HPDE6-E6E7 (cell line): ENCODE results near the gene VPS41.

Source experiments
- DNase-seq: peaks from one replicate; pipeline ENCODE4 v3.0.0; 2011; ENCODE audit warnings: missing footprints; ENCODE audit errors: extremely low spot score

VPS41 gene

DNA sequence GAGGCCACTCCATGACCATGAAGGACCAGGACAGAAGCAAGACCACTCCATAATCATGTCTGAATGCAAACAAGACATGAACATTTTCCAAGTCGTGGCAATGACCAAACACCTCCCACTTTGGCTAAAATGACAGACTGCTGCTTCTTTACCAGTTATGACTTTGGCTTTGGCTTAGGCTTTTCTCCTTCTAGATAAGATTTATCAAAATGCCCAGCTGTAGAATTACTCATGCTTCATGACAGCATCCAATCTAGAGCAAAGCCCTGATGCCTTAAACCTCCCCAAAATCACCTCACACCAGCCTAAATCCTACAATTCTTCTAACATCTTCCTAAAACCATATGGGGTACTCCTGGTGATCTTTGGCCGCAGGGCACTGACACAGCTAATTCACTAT lies 102.1 kb downstream of the VPS41 start:
- no peak for DNase-seq

DNA sequence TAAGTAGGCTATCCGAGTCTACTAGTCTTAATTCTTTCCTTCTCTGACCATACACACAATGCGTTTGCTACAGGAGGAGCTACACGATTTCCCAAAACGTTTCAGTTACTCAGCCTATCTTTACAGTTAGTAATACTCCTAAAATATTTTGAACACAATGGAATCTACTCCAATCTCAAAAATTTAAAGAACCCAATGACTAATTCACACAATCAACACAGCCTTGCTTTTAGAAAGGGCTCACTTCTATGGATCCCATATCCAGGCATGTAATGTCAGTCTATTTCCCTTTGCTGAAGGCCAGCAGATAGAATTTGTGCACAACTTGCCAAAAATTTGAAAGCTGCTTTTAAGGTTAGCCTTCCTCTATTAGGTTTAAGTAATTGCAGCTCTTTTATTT lies 107.2 kb downstream of the VPS41 start:
- no peak for DNase-seq

DNA sequence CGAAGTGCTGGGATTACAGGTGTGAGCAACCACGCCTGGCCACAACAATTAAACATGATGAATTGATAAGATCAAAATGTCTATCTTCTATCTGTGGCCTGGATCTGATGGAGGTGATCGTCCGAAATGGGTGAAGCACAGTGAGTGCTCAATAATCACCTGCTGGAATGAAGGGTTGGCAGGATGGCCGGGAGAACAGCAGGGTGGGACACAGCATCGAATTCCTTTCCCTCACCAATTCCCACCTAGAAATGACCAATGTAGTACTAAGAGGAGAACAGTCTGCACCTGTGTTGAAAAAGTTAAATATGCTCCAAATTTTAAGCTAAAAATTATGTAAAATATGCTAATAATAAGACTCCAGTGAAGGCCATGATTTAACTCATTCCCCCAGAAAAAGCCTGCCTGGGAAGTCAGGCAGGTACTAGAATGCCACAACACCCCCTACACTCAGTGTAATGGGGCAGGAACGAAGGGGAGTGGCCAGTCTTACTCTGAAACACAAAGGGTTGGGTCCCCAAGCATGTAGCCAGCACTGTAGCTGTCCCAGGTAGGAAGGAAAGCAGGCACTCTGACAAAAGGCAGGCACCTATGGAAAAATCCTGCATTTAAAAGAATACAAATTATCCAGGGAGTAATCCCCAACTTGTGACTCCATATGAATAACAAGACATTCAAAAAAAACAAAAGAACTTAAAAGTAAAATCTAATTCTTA lies 110.3 kb downstream of the VPS41 start:
- no peak for DNase-seq

DNA sequence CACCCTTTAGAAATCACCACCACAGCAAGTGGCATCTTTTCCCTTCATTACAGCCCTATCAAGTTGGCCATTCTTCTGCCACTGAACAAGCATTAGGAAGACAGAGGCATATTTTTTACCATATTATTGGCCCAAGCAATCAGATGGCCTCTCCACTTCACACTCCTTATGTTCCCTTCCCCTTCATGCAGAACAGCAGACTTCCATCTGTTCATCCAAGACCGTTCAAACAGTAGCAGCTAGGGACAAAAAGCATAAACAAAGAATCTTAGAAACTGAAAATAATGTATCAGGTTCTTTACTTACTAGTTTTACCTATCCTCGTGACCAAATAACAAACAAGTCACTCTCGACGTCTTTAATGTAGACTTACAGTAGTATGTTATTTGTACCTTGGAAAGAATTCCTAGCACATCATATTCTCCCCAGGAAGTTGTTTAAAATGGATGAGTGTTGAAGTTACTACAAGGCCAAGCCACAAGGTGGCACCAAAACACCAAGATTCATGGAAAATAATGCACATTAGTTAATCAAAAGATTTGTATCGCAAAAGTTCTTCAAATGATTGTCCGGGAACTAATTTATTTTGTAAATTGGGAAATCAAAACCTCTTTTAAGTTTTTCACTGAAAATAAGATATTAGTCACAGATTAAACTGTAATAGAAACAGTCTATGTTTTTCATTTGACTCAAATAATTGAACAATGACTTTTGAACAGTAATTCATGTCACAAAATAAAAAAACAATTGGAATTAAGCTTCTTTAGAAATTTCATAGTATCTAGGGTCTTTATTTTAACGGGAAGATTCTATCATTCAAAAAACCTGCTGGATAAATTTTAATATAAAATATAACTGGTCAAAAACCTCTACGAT lies 112.1 kb downstream of the VPS41 start:
- peak; percentile 3 for DNase-seq

DNA sequence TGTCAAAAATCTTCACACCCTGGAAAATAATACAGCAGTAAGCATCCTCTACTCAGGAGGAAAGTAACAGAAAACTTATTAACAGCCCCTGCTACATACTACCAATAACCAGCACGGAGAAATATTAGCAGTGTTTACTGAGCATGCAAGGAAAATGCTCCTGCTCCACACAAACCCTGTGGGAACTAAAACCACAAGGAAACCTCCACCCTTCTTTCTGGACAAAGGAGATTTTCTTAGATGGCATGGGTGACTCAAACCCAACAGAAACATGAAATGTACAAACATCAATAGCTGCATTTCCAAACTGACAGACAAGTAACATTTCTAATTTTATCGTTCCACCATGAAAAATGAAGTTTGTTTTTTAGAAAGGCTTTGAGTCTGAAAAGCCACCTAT lies 113.4 kb downstream of the VPS41 start:
- DNase-seq: no peak

DNA sequence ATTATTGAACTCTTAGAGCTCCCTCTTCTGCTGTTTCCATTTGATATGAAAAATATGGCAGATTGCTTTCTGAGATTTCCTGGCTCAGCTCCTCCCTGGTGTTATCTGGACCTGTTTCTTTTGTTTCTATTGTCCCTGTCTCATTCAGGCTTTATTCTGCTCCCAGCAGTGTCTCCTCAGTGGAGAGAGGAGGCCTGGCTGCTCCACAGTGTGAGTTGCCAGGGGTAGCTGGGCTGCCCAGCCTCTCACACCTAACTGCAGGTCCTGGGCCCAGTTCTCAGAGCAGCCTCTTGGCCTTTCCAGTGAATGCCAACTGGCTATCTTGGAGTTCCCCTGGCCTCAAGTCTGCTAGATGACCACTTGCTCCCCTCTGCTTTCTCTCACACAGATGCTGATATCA lies 127.0 kb downstream of the VPS41 start:
- DNase-seq: no peak

DNA sequence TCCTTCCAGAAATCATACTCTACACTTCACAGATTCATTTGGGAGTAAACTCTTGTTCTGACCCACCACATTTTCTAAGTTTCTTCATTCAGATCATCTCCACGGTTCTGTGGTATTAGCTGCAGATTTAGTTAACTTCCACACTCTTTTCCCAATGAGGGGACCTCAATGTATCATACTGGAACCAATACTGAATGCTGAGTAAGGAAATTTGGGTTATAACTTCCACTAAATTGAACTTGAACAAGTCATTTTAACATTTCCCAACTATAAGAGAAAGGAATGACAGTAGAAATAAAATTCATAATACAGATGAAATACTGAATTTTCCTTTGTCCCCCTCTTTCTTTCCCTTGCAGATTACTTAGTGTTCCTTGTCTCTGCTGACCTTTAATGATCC lies 131.4 kb downstream of the VPS41 start:
- no peak for DNase-seq

DNA sequence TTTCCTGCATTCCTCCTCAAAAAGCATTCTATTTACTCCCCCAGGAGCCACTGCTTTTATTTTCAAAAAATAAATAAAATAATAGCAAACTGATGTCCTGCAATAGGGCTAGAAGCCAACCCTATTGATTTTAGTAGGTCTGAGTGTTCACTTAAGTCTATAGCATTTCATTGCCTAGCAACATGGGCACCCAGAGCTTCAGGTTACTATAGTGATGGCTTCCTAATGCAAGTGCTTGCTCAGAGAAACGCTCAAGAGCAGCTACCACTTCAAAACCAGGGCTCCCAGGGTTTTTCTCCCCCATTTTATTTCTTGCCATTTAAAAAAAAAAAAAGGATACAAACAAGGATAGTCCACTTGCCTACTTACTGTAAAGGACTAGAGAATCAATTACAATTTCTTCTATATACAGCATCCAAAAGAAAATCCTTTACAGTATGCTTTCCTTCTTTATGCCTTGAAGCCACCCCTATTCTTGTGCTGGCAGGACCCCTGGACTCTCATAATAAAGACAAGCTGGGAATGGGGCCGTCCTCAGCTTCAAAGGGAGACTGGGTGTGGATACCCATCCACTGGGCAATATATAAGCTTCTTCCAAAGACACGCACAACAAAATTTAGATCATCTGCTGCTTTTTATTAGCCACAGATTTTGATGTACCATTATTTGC lies 133.3 kb downstream of the VPS41 start:
- DNase-seq: no peak

DNA sequence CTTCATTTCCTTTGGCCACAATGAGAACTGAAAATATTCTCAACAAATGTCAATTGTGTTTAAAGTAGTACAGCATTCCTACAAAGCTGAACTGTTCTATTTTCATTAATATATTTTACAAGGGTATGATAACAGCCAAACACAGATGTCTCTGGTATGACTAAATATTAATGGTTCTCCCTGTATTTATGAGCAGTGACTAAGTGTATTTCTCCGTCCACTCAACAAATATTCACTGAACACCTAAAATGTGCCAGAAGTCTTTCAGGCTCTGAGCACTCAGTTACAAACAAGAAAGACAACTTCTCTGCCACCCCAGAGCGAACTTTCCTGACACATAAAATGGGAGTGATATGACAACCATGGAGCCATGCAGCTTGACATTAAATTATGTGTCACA lies 135.6 kb downstream of the VPS41 start:
- no peak for DNase-seq

DNA sequence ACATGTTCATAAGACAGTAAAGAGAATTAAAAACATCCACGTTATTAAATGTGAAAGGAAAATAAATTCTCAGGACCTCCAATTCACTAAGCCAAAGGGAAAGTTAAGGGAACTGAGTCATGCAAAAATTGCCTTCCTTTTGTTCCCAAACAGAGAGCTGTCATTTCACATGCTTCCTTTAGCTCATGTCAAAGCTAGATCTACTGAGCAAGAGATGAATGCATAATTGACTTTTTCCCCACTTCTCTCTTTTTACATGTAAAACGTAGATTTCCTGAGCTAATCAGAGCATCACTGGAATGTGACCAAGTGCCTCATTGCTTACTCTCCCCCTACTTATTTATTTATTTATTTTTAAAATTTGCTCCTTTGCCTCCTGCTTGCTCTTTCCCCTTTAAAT lies 148.8 kb downstream of the VPS41 start:
- no peak for DNase-seq

DNA sequence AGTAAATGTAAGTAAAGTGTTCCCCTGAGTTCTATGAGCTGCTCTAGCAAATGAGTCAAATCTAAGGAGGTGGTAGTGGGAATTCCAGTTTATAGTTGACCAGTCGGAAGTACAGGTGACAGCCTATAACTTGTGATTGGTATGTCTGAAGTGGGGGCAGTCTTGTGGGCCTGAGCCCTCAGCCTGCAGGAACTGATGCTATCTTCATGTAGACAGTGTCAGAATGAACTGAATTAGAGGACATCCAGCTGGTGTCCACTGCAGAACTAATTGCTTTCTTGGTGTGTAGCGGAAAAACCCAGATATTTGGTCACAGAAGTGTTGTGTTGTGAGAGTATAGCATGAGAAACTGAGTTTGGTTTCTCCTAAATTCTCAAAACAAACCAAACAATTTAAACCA lies 150.0 kb downstream of the VPS41 start:
- DNase-seq: no peak

DNA sequence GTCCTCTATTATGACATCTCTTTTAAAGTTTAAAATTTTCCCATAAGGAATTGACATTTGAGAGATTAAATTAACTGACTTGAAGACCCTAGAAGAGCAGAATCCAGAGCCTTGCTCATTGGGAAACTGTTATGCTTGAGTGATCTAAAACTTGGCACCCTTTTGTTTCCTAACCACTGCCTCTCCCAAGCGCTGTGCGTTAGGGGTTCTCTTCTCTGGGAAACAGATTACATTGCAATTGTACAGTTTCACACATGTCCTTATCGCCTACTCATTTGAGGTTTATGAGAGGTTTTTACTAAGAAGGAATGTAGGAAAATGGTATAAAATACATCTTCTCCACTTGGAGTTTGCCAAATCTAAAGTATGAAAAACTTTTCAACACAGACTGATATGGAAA lies 151.1 kb downstream of the VPS41 start:
- no peak for DNase-seq

DNA sequence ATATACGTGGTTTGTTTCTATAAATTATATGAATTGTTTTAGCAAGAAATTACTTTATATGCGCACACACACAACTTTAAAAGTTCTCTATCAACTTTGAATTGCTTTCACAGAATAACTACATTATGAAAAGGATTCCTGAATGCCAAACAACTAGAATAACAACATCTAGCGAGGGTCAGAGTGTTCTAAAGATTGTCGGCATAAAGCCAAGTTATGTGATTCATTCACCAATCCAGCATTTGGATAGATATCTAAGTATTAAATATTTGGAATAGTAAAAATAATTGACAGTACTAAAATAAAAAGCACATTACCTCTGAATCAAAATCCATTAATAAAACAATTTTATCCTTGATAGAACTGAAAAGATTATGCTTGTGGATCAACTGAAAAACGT lies 152.5 kb downstream of the VPS41 start:
- DNase-seq: no peak

DNA sequence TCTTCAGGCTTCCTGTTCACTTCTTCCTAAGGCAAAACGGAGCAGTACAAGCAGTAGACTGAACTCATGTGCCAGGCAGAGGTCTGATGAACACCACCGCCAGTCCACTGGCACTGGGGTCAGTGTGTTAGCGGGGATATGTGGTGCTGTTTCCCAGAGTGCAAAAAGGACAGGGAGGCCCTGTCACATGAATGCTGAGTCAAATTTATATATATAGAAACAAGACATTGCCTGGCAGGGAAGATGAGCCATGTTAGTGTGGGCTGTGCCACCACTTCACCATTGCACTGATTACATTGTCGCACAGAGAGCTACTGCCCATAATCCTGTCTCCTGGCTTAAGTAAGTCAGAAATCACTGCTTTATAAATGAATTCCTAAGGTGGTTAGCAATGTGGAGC lies 155.6 kb downstream of the VPS41 start:
- DNase-seq: no peak

DNA sequence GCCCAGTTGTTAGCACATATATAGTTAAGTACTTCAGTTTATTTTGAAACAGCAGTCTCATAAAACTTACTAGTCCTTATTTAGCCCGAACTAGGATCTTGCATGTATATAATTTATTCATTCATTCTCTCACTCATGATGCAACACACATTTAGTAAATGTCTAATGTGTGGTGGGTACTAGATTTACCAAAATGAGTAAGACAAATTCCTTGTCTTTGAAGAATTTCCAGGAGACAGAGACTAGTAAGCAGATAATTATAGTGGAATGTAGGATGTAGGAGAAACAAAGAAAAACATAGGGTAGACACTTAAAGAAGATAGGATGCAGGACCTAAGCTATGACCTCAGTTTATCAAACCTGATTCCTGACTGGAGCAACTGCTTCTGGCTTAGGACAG lies 157.6 kb downstream of the VPS41 start:
- no peak for DNase-seq

DNA sequence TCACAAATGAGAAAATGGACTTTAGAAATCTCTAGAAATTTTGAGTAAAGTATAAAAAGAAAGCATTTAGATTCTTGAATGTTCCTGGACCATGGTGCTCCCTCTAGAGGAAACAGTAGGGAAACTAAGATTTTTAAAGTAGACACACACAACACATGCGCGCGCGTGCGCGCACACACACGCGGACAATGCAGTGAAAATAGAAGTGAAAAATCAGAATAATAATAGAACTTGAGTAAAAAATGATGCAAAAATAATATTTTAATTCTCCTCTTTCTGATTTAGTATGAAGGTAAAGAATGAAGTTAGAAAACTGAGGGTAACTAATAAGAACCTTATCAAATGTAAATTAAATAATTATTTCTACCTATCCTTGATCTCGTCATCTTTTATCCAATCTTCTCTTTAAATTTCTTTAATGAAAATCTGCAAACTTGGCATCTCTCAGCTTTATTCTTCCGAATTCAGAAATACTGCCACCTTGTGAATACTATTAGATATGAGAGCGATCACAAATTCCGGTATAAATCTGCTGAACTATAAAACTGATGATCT lies 160.9 kb downstream of the VPS41 start:
- no peak for DNase-seq

DNA sequence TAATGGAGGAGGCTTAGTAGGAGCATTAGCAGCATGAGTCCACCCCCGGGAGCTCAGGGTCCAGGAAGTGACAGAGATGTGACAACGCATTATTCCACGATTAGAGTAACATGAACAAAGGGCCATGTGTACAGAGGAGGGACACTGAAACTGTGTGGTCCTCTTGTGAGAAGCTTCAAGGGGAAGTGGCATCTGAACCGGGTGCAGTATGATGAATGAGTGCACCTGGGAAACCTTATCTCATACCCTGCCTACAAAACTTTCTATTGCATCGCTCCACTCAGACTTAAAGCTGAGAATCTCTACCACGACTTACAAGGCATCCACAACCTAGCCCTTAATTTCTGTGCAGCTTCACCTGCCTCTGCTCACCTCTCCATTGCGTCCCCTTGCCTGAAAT lies 162.6 kb downstream of the VPS41 start:
- no peak for DNase-seq

DNA sequence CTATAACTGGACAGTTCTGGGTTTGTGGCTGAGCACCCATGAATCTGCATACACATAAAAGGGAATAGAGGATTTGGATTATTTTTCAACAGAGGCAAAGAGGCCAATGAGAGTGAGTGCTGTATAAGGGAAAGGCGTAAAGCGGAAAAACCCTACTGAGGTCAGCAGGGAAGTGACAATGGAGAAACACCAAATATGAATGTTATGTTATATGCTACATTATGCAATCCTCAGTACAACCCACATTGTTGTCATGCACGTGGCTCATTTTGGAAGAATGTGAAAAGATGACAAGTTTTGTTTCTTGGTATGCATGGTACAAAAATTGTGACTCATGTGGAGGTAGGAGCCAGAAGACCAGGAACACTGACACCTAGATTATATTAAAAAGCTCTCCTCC lies 164.2 kb downstream of the VPS41 start:
- peak; percentile 6 for DNase-seq

DNA sequence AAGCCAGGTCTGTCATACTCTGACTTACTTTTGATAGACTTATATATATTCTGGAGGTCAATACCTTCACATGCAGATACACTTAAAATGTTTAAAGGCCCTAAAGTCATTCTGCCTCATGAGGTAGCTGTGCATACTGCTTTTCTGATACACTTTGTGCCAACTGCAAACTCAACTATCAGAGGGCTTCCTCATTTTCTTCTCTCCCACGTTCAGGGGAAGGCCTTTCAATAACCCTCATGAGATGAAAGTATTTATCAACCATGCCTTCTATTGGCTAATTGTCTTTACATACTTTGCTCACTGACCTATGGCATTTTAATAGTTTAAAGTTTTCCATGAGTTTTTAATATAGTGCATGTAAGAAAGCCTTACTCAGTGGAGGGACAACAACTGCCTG lies 165.1 kb downstream of the VPS41 start:
- DNase-seq: no peak

DNA sequence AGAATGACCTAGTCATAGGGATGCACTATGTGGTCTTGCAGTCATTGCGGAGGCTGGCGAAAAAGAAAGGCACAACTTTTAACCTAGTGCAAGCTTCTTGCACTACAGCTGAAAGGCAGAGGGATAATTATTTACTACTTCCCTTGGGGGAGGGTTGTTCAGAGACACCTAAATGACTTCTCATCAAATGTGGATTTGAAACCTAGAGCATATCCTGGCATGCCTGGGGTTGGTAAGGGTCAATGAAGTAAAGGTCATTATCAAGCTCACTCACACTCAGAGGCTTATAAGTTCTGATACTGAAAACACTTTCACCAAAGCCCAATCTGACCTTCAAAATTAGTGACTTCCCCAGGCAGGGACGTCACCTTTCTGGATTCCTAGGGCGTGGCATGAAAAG lies 168.9 kb downstream of the VPS41 start:
- DNase-seq: no peak

DNA sequence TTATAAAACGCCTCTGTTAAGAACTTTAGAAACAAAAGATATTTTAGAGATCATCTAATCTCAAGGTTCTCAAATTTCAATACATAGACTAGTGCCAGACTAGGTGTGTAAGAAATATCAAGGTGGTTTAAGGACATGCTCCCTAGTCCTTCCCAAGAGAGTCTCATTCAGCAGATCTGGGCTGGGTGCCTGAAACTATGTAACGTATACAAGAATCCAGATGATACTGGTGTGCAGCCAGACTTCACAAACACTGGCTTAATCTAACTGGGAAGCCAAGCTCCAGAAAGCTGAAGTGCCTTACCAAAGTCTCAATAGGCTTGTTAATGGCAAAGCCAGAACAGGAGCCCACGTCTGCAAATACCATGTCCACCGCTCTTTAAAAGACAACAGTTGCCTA lies 172.9 kb downstream of the VPS41 start:
- no peak for DNase-seq

DNA sequence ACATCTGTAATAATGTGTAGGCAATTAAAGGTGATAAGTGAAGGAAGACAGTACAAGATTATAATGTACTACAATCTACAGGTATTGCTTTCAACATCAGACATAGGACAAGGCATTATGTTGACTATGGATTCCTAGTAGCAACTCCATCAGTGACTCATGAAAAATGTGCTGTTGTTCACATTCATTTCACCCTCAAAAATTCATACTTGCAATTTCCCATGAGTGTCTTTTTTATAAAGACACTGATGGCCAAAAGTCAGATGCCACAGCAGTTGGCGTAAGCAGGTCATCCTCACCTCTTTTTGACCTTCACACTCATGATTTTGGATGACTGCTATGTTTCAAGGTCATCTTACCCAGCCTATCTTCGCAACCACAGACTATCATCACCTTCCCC lies 177.8 kb downstream of the VPS41 start:
- DNase-seq: no peak

DNA sequence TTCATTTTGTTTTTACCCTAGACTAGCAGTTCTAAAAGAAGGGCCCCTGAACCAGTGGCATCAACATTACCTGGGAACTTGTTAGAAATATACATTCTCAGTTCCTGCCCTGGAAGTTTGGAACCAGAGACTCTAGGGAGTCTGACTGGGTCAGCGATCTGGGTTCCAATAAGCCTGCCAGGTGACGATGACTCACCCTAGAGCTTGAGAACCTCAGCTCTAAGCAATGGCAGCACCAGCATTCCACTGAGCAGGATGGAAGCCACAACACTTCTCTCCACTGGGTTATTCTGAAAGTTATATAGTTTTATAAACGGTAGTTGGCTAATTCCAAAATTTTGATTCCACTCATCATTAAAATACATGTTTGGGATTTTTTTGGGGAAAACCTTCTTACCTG lies 180.8 kb downstream of the VPS41 start:
- no peak for DNase-seq
